HEK293 (cell line): Measurements from ENCODE around the gene NCK1.

Experiments used
- CTCF ChIA-PET: fragments of 350-600 bp; formaldehyde crosslinking; extraction: SDS; loops from one replicate; lab custom pipeline; 2021; ENCODE audit warnings: antibody characterized with exemption; lab: Yijun Ruan, JAX
- POLR2A ChIA-PET: fragments of 300-600 bp; formaldehyde crosslinking; extraction: SDS; loops from one replicate; lab custom pipeline; 2020; ENCODE audit warnings: antibody characterized with exemption, inconsistent platforms; lab: Yijun Ruan, JAX
- H3K27ac ChIP-seq: fragments of 200-500 bp; sonication (Bioruptor generic); 2 replicates; pipeline ENCODE4 v1.5.1; 2014; ENCODE audit warnings: low read depth, low read length, control low read depth, inconsistent platforms; ENCODE audit errors: extremely low read depth
- H3K36me3 ChIP-seq, 2 experiments: fragments of 200-500 bp in 1 of 2; sonication (Bioruptor generic) in 1 of 2; 1 replicate in 1 of 2; 2 replicates in 1 of 2; pipeline ENCODE4 v1.5.1; 2014 to 2017; ENCODE audit warnings: inconsistent platforms in 2 of 2, low read length in 2 of 2; ENCODE audit not compliant: control insufficient read depth in 2 of 2, insufficient read depth in 1 of 2
- H3K4me1 ChIP-seq: fragments of 200-500 bp; sonication (Bioruptor generic); 2 replicates; pipeline ENCODE4 v1.5.1; 2014; ENCODE audit warnings: mild to moderate bottlenecking, low read length, inconsistent platforms; ENCODE audit not compliant: control insufficient read depth, insufficient read depth
- H3K4me3 ChIP-seq: 2 replicates; pipeline ENCODE4 v1.5.1; 2011; ENCODE audit warnings: low read depth, mild to moderate bottlenecking, control low read depth, low read length, moderate library complexity
- H3K9me3 ChIP-seq: fragments of 200-500 bp; sonication (Bioruptor generic); 2 replicates; pipeline ENCODE4 v1.5.1; 2014; ENCODE audit warnings: low read depth, low read length, inconsistent platforms; ENCODE audit not compliant: control insufficient read depth, insufficient read depth
- ELK4 ChIP-seq: IDR thresholded peaks from 2 replicates; pipeline ENCODE4 v1.6.1; 2011; ENCODE audit warnings: mild to moderate bottlenecking, low read depth, low read length, borderline replicate concordance
- KLF9 ChIP-seq: fragments of 450-650 bp; formaldehyde crosslinking; IDR thresholded peaks from 2 replicates; pipeline ENCODE4 v1.5.1; 2016; ENCODE audit warnings: missing biosample characterization, missing genetic modification characterization, low read depth
- RBAK ChIP-seq: fragments of 450-650 bp; formaldehyde crosslinking; IDR thresholded peaks from 2 replicates; pipeline ENCODE4 v1.5.1; 2016; ENCODE audit warnings: missing biosample characterization, missing genetic modification characterization
- TCF7L2 ChIP-seq: IDR thresholded peaks from 2 replicates; pipeline ENCODE4 v1.6.1; 2011; ENCODE audit warnings: low read depth, mild to moderate bottlenecking, inconsistent platforms, low read length, moderate library complexity, borderline replicate concordance
- ZBTB17 ChIP-seq: fragments of 450-650 bp; formaldehyde crosslinking; IDR thresholded peaks from 2 replicates; pipeline ENCODE4 v1.5.1; 2016; ENCODE audit warnings: missing biosample characterization, missing genetic modification characterization
- ZBTB44 ChIP-seq: fragments of 450-650 bp; IDR thresholded peaks from 2 replicates; pipeline ENCODE4 v1.5.1; 2018; ENCODE audit warnings: missing biosample characterization, mild to moderate bottlenecking, missing genetic modification characterization
- ZNF146 ChIP-seq: fragments of 450-650 bp; formaldehyde crosslinking; IDR thresholded peaks from 2 replicates; pipeline ENCODE4 v1.5.1; 2016; ENCODE audit warnings: missing biosample characterization, missing genetic modification characterization
- ZNF214 ChIP-seq: fragments of 450-650 bp; formaldehyde crosslinking; IDR thresholded peaks from 2 replicates; pipeline ENCODE4 v1.5.1; 2017; ENCODE audit warnings: missing biosample characterization, mild to moderate bottlenecking, missing genetic modification characterization, borderline replicate concordance
- ZNF274 ChIP-seq, 2 experiments: fragments of 200-500 bp in 1 of 2; fragments of 450-650 bp in 1 of 2; sonication (Bioruptor generic) in 1 of 2; formaldehyde crosslinking in 1 of 2; IDR thresholded peaks; 2 replicates each; pipeline versions ENCODE4 v1.5.1 to v1.6.1; 2014 to 2016; ENCODE audit warnings: borderline replicate concordance in 1 of 2, inconsistent platforms in 1 of 2, low read length in 1 of 2, missing biosample characterization in 1 of 2, missing genetic modification characterization in 1 of 2
- ZNF366 ChIP-seq: fragments of 450-650 bp; formaldehyde crosslinking; conservative IDR thresholded peaks from 2 replicates; pipeline ENCODE4 v1.5.1; 2016; ENCODE audit warnings: missing biosample characterization, missing genetic modification characterization
- ZNF610 ChIP-seq: fragments of 450-650 bp; formaldehyde crosslinking; IDR thresholded peaks from 2 replicates; pipeline ENCODE4 v1.5.1; 2016; ENCODE audit warnings: missing biosample characterization, missing genetic modification characterization, borderline replicate concordance
- ZNF777 ChIP-seq: fragments of 450-650 bp; formaldehyde crosslinking; IDR thresholded peaks from 2 replicates; pipeline ENCODE4 v1.5.1; 2017; ENCODE audit warnings: missing biosample characterization, missing genetic modification characterization, borderline replicate concordance
- ZNF785 ChIP-seq: fragments of 450-650 bp; formaldehyde crosslinking; IDR thresholded peaks from 2 replicates; pipeline ENCODE4 v1.5.1; 2016; ENCODE audit warnings: missing biosample characterization, missing genetic modification characterization
- TF ChIP-seq, protein P1 (sequence below): fragments of 450-650 bp; IDR thresholded peaks from 2 replicates; pipeline ENCODE4 v1.5.1; 2018; ENCODE audit warnings: missing biosample characterization, missing genetic modification characterization
- TF ChIP-seq, protein P2 (sequence below): fragments of 450-650 bp; formaldehyde crosslinking; IDR thresholded peaks from 2 replicates; pipeline ENCODE4 v1.5.1; 2016; ENCODE audit warnings: missing biosample characterization, missing genetic modification characterization

The NCK1 gene

GRCh38 chr3:136840252-136840651 is 21.8 kb upstream of the NCK1 start:
- H3K4me3 ChIP-seq, result no peak overlapping the region
- peaks cover 0 to 27% of the 10 kb centered on the region in 2 experiments; a peak in 2 of 3 replicates for H3K36me3 ChIP-seq
- TF ChIP-seq, protein P1, sequence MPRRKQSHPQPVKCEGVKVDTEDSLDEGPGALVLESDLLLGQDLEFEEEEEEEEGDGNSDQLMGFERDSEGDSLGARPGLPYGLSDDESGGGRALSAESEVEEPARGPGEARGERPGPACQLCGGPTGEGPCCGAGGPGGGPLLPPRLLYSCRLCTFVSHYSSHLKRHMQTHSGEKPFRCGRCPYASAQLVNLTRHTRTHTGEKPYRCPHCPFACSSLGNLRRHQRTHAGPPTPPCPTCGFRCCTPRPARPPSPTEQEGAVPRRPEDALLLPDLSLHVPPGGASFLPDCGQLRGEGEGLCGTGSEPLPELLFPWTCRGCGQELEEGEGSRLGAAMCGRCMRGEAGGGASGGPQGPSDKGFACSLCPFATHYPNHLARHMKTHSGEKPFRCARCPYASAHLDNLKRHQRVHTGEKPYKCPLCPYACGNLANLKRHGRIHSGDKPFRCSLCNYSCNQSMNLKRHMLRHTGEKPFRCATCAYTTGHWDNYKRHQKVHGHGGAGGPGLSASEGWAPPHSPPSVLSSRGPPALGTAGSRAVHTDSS (tag by site-specific recombination), result peak; percentile 50; the same call in 1 of the 2 replicates
- TF ChIP-seq ZNF366, result peak; percentile 70
- TF ChIP-seq ELK4, result no peak
- TF ChIP-seq, all 188 proteins: peak for 2
- ChIA-PET POLR2A (no interaction called here), CTCF (no interaction called here)
- Histone ChIP-seq H3K27ac (no peak overlapping the region), H3K9me3 (no peaks in the 10 kb centered on the region), H3K4me1 (peaks cover 5% of the 10 kb centered on the region; the same call in 1 of the 2 replicates)

DNA sequence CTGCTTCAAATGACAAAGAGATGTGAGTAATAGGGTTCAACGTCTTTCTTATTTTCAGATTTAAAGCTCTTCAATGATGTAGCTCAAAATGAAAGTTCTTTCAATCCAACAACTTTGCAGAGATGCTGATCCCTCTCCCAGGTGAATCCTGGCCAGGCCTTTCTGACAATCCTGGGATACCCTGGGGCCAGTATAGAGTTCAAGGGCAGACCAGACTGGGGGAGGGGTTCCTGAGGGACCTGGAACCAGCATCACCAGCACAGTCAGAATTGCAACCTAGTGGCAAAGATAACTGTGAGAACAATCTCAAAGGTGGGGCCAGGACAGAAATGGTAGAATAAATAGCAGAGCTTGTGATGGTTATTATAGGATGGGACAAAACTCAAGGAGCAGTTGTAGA is 19.7 kb upstream of the NCK1 start:
- no peak for TF ChIP-seq ZNF366
- no peak for TF ChIP-seq ZBTB44
- no peak overlapping the region for H3K27ac ChIP-seq
- ChIA-PET POLR2A (interaction anchor here (1.0 kb wide), 1 partner anchor 19 kb away, joined by 3 read pairs; the partner anchor contains the start of gene NCK1), CTCF (interaction anchor here (0.6 to 0.7 kb wide), 2 partner anchors 8 to 119 kb away, joined by 3 read pairs; no protein-coding TSS in a partner anchor)
- H3K36me3 ChIP-seq, result peaks cover 0 to 23% of the 10 kb centered on the region in 2 experiments; a peak in 2 of 3 replicates
- no peaks in the 10 kb centered on the region for H3K9me3 ChIP-seq
- no peak overlapping the region for H3K4me3 ChIP-seq
- no peaks in the 10 kb centered on the region for H3K4me1 ChIP-seq

DNA sequence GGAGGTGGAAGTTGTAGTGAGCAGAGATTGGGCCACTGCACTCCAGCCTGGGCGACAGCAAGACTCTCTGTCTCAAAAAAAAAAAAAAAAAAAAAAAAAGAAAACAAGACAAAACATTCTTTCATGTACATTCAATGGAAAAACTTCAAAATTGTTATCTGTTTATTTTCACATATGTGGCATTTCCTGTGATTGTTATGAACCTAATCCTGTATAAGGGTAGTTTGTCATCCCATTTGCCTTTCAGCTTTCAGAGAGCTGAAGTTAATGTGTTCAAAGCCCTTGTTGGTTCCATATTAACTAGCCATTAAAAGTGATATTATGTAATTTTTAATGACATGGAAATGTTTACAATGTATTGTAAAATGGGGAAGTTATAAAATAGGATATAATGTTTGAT is 17.3 kb upstream of the NCK1 start:
- POLR2A ChIA-PET, result no interaction called here
- Histone ChIP-seq H3K4me1 (no peaks in the 10 kb centered on the region), H3K9me3 (no peaks in the 10 kb centered on the region), H3K4me3 (no peak overlapping the region), H3K36me3 (peaks cover 0 to 13% of the 10 kb centered on the region in 2 experiments; a peak in 2 of 3 replicates), H3K27ac (no peak overlapping the region)
- TF ChIP-seq ZNF214 (tag by site-specific recombination) (no peak), ZBTB17 (tag by site-specific recombination) (no peak), ZNF610 (tag by site-specific recombination) (no peak), KLF9 (tag by site-specific recombination) (no peak), TCF7L2 (no peak), ZNF777 (tag by site-specific recombination) (no peak), ZNF146 (tag by site-specific recombination) (no peak), ZBTB44 (no peak), ZNF274 (IDR thresholded peaks at IDR 0.05; ENCODE audit: low read length) (no peak), ZNF274 (tag by site-specific recombination; IDR thresholded peaks at IDR 0.05; ENCODE audit: borderline replicate concordance) (no peak), RBAK (tag by site-specific recombination) (no peak), ZNF785 (tag by site-specific recombination) (no peak)
- TF ChIP-seq, protein P2, sequence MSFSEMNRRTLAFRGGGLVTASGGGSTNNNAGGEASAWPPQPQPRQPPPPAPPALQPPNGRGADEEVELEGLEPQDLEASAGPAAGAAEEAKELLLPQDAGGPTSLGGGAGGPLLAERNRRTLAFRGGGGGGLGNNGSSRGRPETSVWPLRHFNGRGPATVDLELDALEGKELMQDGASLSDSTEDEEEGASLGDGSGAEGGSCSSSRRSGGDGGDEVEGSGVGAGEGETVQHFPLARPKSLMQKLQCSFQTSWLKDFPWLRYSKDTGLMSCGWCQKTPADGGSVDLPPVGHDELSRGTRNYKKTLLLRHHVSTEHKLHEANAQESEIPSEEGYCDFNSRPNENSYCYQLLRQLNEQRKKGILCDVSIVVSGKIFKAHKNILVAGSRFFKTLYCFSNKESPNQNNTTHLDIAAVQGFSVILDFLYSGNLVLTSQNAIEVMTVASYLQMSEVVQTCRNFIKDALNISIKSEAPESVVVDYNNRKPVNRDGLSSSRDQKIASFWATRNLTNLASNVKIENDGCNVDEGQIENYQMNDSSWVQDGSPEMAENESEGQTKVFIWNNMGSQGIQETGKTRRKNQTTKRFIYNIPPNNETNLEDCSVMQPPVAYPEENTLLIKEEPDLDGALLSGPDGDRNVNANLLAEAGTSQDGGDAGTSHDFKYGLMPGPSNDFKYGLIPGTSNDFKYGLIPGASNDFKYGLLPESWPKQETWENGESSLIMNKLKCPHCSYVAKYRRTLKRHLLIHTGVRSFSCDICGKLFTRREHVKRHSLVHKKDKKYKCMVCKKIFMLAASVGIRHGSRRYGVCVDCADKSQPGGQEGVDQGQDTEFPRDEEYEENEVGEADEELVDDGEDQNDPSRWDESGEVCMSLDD, result no peak
- TF ChIP-seq, protein P1 (tag by site-specific recombination), result no peak
- CTCF ChIA-PET, result no interaction called here
